Astrocyte (in vitro differentiated cells and primary cell): ENCODE results near the gene FASLG.

Experiments
- EZH2 ChIP-seq: IDR thresholded peaks from 2 replicates; pipeline ENCODE4 v1.6.1; 2012; ENCODE audit warnings: mild to moderate bottlenecking, low read length, inconsistent platforms; ENCODE audit not compliant: insufficient read depth
- TF ChIP-seq, protein P1 (sequence below): IDR thresholded peaks from 2 replicates; pipeline ENCODE4 v1.5.1; 2011; ENCODE audit warnings: low read depth, mild to moderate bottlenecking, inconsistent platforms, low read length, moderate library complexity; ENCODE audit not compliant: insufficient read depth

GRCh38 chr1:172662464-172663109 lies 3.7 kb downstream of the FASLG start:
- TF ChIP-seq, protein P1, sequence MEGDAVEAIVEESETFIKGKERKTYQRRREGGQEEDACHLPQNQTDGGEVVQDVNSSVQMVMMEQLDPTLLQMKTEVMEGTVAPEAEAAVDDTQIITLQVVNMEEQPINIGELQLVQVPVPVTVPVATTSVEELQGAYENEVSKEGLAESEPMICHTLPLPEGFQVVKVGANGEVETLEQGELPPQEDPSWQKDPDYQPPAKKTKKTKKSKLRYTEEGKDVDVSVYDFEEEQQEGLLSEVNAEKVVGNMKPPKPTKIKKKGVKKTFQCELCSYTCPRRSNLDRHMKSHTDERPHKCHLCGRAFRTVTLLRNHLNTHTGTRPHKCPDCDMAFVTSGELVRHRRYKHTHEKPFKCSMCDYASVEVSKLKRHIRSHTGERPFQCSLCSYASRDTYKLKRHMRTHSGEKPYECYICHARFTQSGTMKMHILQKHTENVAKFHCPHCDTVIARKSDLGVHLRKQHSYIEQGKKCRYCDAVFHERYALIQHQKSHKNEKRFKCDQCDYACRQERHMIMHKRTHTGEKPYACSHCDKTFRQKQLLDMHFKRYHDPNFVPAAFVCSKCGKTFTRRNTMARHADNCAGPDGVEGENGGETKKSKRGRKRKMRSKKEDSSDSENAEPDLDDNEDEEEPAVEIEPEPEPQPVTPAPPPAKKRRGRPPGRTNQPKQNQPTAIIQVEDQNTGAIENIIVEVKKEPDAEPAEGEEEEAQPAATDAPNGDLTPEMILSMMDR: no peak
- no peak for TF ChIP-seq EZH2
